MM.1S (cell line): ENCODE data around the gene VSX1.

Experiments
- DNase-seq: peaks from one replicate; pipeline ENCODE4 v3.0.0-alpha.2; 2015
- H2AFZ ChIP-seq: fragments of 300-600 bp; sonication (generic); 2 replicates; pipeline ENCODE4 v1.6.0; 2016; ENCODE audit warnings: antibody characterized with exemption, low read length
- H3F3A ChIP-seq: fragments of 300-600 bp; sonication (generic); 2 replicates; pipeline ENCODE4 v1.6.1; 2016; ENCODE audit warnings: mild to moderate bottlenecking, antibody characterized with exemption, low read length, moderate library complexity, mixed read lengths; ENCODE audit not compliant: insufficient read depth
- H3K27ac ChIP-seq: fragments of 300-600 bp; sonication (generic); 2 replicates; pipeline ENCODE4 v1.5.1; 2016; ENCODE audit warnings: mild to moderate bottlenecking, low read length
- H3K27me3 ChIP-seq: fragments of 300-600 bp; sonication (generic); replicated peaks from 2 replicates; pipeline ENCODE4 v1.6.0; 2016; ENCODE audit warnings: low read length; ENCODE audit not compliant: insufficient read depth
- H3K36me3 ChIP-seq: fragments of 300-600 bp; sonication (generic); replicated peaks from 2 replicates; pipeline ENCODE4 v1.6.1; 2016; ENCODE audit warnings: mild to moderate bottlenecking, low read length, mixed read lengths; ENCODE audit not compliant: insufficient read depth
- H3K4me1 ChIP-seq: fragments of 300-600 bp; sonication (generic); 2 replicates; pipeline ENCODE4 v1.6.1; 2016; ENCODE audit warnings: low read length, mixed read lengths
- H3K4me2 ChIP-seq: fragments of 300-600 bp; sonication (generic); 2 replicates; pipeline ENCODE4 v1.6.0; 2016; ENCODE audit warnings: low read depth, low read length
- H3K4me3 ChIP-seq: fragments of 300-600 bp; sonication (generic); 2 replicates; pipeline ENCODE4 v1.5.1; 2016; ENCODE audit warnings: low read length, mixed read lengths
- H3K79me2 ChIP-seq: fragments of 300-600 bp; sonication (generic); 2 replicates; pipeline ENCODE4 v1.6.1; 2016; ENCODE audit warnings: mixed run types, low read length, mixed read lengths
- H3K9ac ChIP-seq: fragments of 300-600 bp; sonication (generic); 2 replicates; pipeline ENCODE4 v1.6.1; 2016; ENCODE audit warnings: low read length, mixed read lengths
- H3K9me2 ChIP-seq: fragments of 300-600 bp; sonication (generic); replicated peaks from 2 replicates; pipeline ENCODE4 v1.6.1; 2016; ENCODE audit warnings: mild to moderate bottlenecking, low read length, mixed read lengths; ENCODE audit not compliant: insufficient read depth
- H3K9me3 ChIP-seq: fragments of 300-600 bp; sonication (generic); replicated peaks from 2 replicates; pipeline ENCODE4 v1.6.1; 2016; ENCODE audit warnings: mild to moderate bottlenecking, low read length, mixed read lengths; ENCODE audit not compliant: insufficient read depth
- H4K20me1 ChIP-seq: fragments of 300-600 bp; sonication (generic); 2 replicates; pipeline ENCODE4 v1.6.1; 2016; ENCODE audit warnings: mild to moderate bottlenecking, low read length, moderate library complexity, mixed read lengths; ENCODE audit not compliant: insufficient read depth
- CTCF ChIP-seq: fragments of 300-600 bp; sonication (generic); IDR thresholded peaks from 2 replicates; pipeline ENCODE4 v1.5.1; 2016; ENCODE audit warnings: antibody characterized with exemption, low read length, mixed read lengths
- EZH2 ChIP-seq: fragments of 300-600 bp; sonication (generic); optimal IDR thresholded peaks from 2 replicates; pipeline ENCODE3; 2017; ENCODE audit warnings: low read depth, mild to moderate bottlenecking, antibody characterized with exemption, low read length, mixed read lengths
- EZH2phosphoT487 ChIP-seq: fragments of 300-600 bp; sonication (generic); IDR thresholded peaks from 2 replicates; pipeline ENCODE4 v1.6.1; 2018; ENCODE audit warnings: antibody characterized with exemption, low read length

Gene VSX1

GRCh38 chr20:25030649-25031207, 51.2 kb downstream of the VSX1 start:
- Histone ChIP-seq H4K20me1 (no peaks in the 10 kb centered on the region; the same call in 1 of the 2 replicates), H3K36me3 (no peaks in the 10 kb centered on the region), H3F3A (no peaks in the 10 kb centered on the region), H3K4me3 (no peak overlapping the region), H3K9me2 (no peaks in the 10 kb centered on the region), H3K9ac (no peak overlapping the region), H3K9me3 (no peaks in the 10 kb centered on the region), H3K27me3 (no peaks in the 10 kb centered on the region), H3K4me1 (peaks cover 9% of the 10 kb centered on the region), H3K79me2 (peaks cover 91% of the 10 kb centered on the region), H2AFZ (no peak overlapping the region), H3K4me2 (no peak overlapping the region), H3K27ac (no peak overlapping the region)
- no peak for DNase-seq
- TF ChIP-seq EZH2phosphoT487 = no peak
- TF ChIP-seq CTCF = no peak
- TF ChIP-seq EZH2 = no peak

GRCh38 chr20:25030007-25030648, 51.8 kb downstream of the VSX1 start:
- H3K36me3 ChIP-seq = no peaks in the 10 kb centered on the region

GRCh38 chr20:25025986-25026605, 55.8 kb downstream of the VSX1 start:
- Histone ChIP-seq H3K79me2 (peaks cover 82% of the 10 kb centered on the region), H4K20me1 (no peaks in the 10 kb centered on the region; the same call in 1 of the 2 replicates), H3K4me3 (no peak overlapping the region), H3K4me1 (no peaks in the 10 kb centered on the region), H3K9ac (no peak overlapping the region), H3F3A (no peaks in the 10 kb centered on the region), H2AFZ (no peak overlapping the region), H3K9me2 (no peaks in the 10 kb centered on the region), H3K4me2 (no peak overlapping the region), H3K27me3 (no peaks in the 10 kb centered on the region), H3K36me3 (no peaks in the 10 kb centered on the region; the same call in 1 of the 2 replicates), H3K27ac (no peak overlapping the region), H3K9me3 (no peaks in the 10 kb centered on the region)
- TF ChIP-seq EZH2 (no peak), CTCF (no peak), EZH2phosphoT487 (no peak)
- DNase-seq = no peak

More at GRCh38 chr20:25030007-25030648, 51.8 kb downstream of the VSX1 start:
- no peak for DNase-seq
- TF ChIP-seq EZH2phosphoT487 = no peak
- no peak for TF ChIP-seq EZH2
- no peak for TF ChIP-seq CTCF
- Histone ChIP-seq H3K4me2 (no peak overlapping the region), H3K9me2 (no peaks in the 10 kb centered on the region), H4K20me1 (no peaks in the 10 kb centered on the region; the same call in 1 of the 2 replicates), H3K4me1 (peaks cover 6% of the 10 kb centered on the region; the same call in 1 of the 2 replicates), H3K79me2 (peaks cover 91% of the 10 kb centered on the region), H3F3A (no peaks in the 10 kb centered on the region), H2AFZ (no peak overlapping the region), H3K9me3 (no peaks in the 10 kb centered on the region), H3K4me3 (no peak overlapping the region), H3K27me3 (no peaks in the 10 kb centered on the region), H3K9ac (no peak overlapping the region), H3K27ac (no peak overlapping the region)
